BE2C (cell line): ENCODE data around the gene ARHGAP31. TPM values are rescaled to one million over a fixed set of nuclear protein-coding genes. Genes with fewer than 3 reads are reported as not detected.

ENCODE experiments used
- DNase-seq: peaks from one replicate; pipeline ENCODE4 v3.0.0-alpha.2; 2020
- H3K27me3 ChIP-seq: fragments of 250-450 bp; sonication (Bioruptor Pico); 2 replicates; pipeline ENCODE4 v1.5.1; 2020; ENCODE audit warnings: mild to moderate bottlenecking
- H3K36me3 ChIP-seq: fragments of 250-450 bp; sonication (Bioruptor Pico); 2 replicates; pipeline ENCODE4 v1.5.1; 2020; ENCODE audit warnings: mild to moderate bottlenecking
- H3K4me1 ChIP-seq: fragments of 250-450 bp; sonication (Bioruptor Pico); 2 replicates; pipeline ENCODE4 v1.5.1; 2020
- H3K4me3 ChIP-seq: 2 replicates; pipeline ENCODE4 v1.5.1; 2011; ENCODE audit warnings: low read depth, low read length
- H3K9me3 ChIP-seq: fragments of 250-450 bp; sonication (Bioruptor Pico); 2 replicates; pipeline ENCODE4 v1.5.1; 2020
- CTCF ChIP-seq: IDR thresholded peaks from 2 replicates; pipeline ENCODE4 v1.5.1; 2012; ENCODE audit warnings: mild to moderate bottlenecking, low read depth, low read length
- polyA plus RNA-seq: library from polyadenylated mRNA; unstranded; fragments of >200 nt; gene quantifications from one replicate; pipeline ENCODE4 v1.2.1, GENCODE V29; 2012; ENCODE audit warnings: low read depth, missing spikeins; ENCODE audit not compliant: insufficient read length, insufficient read depth

ARHGAP31 gene
- polyA plus RNA-seq: 2.5 TPM

- H3K4me3 ChIP-seq: peak within 1 kb of the TSS; percentile 85
- no peaks in the 10 kb centered on the region for H3K9me3 ChIP-seq
- peak; percentile 69 for DNase-seq
- TF ChIP-seq CTCF: no peak
- no peaks in the 10 kb centered on the region for H3K27me3 ChIP-seq
- no peaks in the 10 kb centered on the region for H3K36me3 ChIP-seq
- no peaks in the 10 kb centered on the region for H3K4me1 ChIP-seq
Measured at GRCh38 chr3:119293871-119294695, at the start of gene ARHGAP31. Gene ARHGAP31 (plus strand): TSS chr3:119294383. CDS start chr3:119294905, 522 bp downstream.

- Histone ChIP-seq H3K4me3 (no peak overlapping the region), H3K36me3 (no peaks in the 10 kb centered on the region), H3K9me3 (no peaks in the 10 kb centered on the region), H3K27me3 (no peaks in the 10 kb centered on the region), H3K4me1 (no peaks in the 10 kb centered on the region)
- DNase-seq: peak; percentile 42
- no peak for TF ChIP-seq CTCF
Measured at GRCh38 chr3:119245778-119246177, 48.4 kb upstream of the ARHGAP31 start.

GRCh38 chr3:119255214-119255613, 39.0 kb upstream of the ARHGAP31 start:
- Histone ChIP-seq H3K9me3 (no peaks in the 10 kb centered on the region), H3K27me3 (no peaks in the 10 kb centered on the region), H3K4me1 (no peaks in the 10 kb centered on the region; the same call in 1 of the 2 replicates), H3K36me3 (no peaks in the 10 kb centered on the region; the same call in 1 of the 2 replicates), H3K4me3 (no peak overlapping the region)
- DNase-seq: no peak
- no peak for TF ChIP-seq CTCF

GRCh38 chr3:119257111-119257510, 37.1 kb upstream of the ARHGAP31 start:
- Histone ChIP-seq H3K9me3 (no peaks in the 10 kb centered on the region), H3K36me3 (no peaks in the 10 kb centered on the region; the same call in 1 of the 2 replicates), H3K27me3 (no peaks in the 10 kb centered on the region), H3K4me3 (no peak overlapping the region), H3K4me1 (no peaks in the 10 kb centered on the region; the same call in 1 of the 2 replicates)
- DNase-seq: no peak
- TF ChIP-seq CTCF: no peak

GRCh38 chr3:119257654-119258410, 36.4 kb upstream of the ARHGAP31 start:
- H3K36me3 ChIP-seq: no peaks in the 10 kb centered on the region
- H3K4me3 ChIP-seq: no peak overlapping the region
- no peaks in the 10 kb centered on the region for H3K9me3 ChIP-seq
- no peak for DNase-seq
- H3K4me1 ChIP-seq: no peaks in the 10 kb centered on the region; the same call in 1 of the 2 replicates
- TF ChIP-seq CTCF: no peak
- H3K27me3 ChIP-seq: no peaks in the 10 kb centered on the region
